HG03039 (cell line): ENCODE measurements around the gene RNF43.

Experiments used
- ATAC-seq: cut with Tn5 transposase; IDR thresholded peaks from one replicate; pipeline ENCODE4 v1.9.1; 2021; ENCODE audit warnings: mild to moderate bottlenecking, moderate library complexity; ENCODE audit not compliant: unreplicated experiment

RNF43 gene

GRCh38 chr17:58417300-58418092 is at the start of gene RNF43:
Gene RNF43 (minus strand): TSS chr17:58417534. CDS start chr17:58415577, 1,957 bp downstream.
- ATAC-seq = peak; percentile 89

- no peak for ATAC-seq
These were observed 38.2 kb upstream of the RNF43 start for GRCh38 chr17:58455491-58455890.

- ATAC-seq = no peak
These were observed 35.4 kb upstream of the RNF43 start for GRCh38 chr17:58452738-58453137.

- ATAC-seq = no peak
These were observed 30.0 kb upstream of the RNF43 start for GRCh38 chr17:58447039-58447975.

GRCh38 chr17:58446086-58446485 is 28.8 kb upstream of the RNF43 start:
- ATAC-seq = no peak

GRCh38 chr17:58436805-58437239 is 19.5 kb upstream of the RNF43 start:
- ATAC-seq = no peak

- ATAC-seq = no peak
These were observed 18.9 kb upstream of the RNF43 start for GRCh38 chr17:58436245-58436644.

- no peak for ATAC-seq
These were observed 15.7 kb upstream of the RNF43 start for GRCh38 chr17:58432806-58433573.

GRCh38 chr17:58427807-58428206 is 10.5 kb upstream of the RNF43 start:
- ATAC-seq = no peak

GRCh38 chr17:58421711-58422110 is 4.4 kb upstream of the RNF43 start:
- ATAC-seq = no peak

- ATAC-seq = no peak
These were observed 3.5 kb upstream of the RNF43 start for GRCh38 chr17:58420827-58421226.

- ATAC-seq = no peak
These were observed 416 bp downstream of the RNF43 start for GRCh38 chr17:58416937-58417299.

GRCh38 chr17:58416396-58416795 is 938 bp downstream of the RNF43 start:
- ATAC-seq = no peak

- ATAC-seq = no peak
These were observed 1.8 kb downstream of the RNF43 start for GRCh38 chr17:58415371-58416055.

GRCh38 chr17:58414596-58414997 is 2.7 kb downstream of the RNF43 start:
- ATAC-seq = no peak

- no peak for ATAC-seq
These were observed 3.6 kb downstream of the RNF43 start for GRCh38 chr17:58413684-58414083.

- ATAC-seq = no peak
These were observed 4.3 kb downstream of the RNF43 start for GRCh38 chr17:58412961-58413586.

GRCh38 chr17:58412064-58412703 is 5.2 kb downstream of the RNF43 start:
- ATAC-seq = no peak

- ATAC-seq = no peak
These were observed 5.9 kb downstream of the RNF43 start for GRCh38 chr17:58411408-58411894.
